Measurements from ENCODE around the gene PTPRD. TPM values are rescaled to one million over a fixed set of nuclear protein-coding genes. Genes with fewer than 3 reads are reported as not detected.

The PTPRD gene
- total and polyA plus RNA-seq, 3 experiments from 2014 or later = 0.02 to 0.04 TPM; not detected in 1

GRCh38 chr9:9752722-9753121 lies 860.1 kb downstream of the PTPRD start:
- Mint-ChIP-seq H3K27ac (no peak overlapping the region), H3K27me3 (no peaks in the 10 kb centered on the region), H3K9me3 (peaks cover 1 to 20% (median 3%) of the 10 kb centered on the region in 5 donors), H3K36me3 (no peaks in the 10 kb centered on the region), H3K4me1 (no peaks in the 10 kb centered on the region), H3K4me3 (no peak overlapping the region)
- ChIA-PET CTCF (no interaction called here), POLR2A (no interaction called here)
- DNase-seq = no peak
- H3K4me1 ChIP-seq (ENCODE audit: insufficient read depth, low read length) = no peaks in the 10 kb centered on the region
- H3K27me3 ChIP-seq (ENCODE audit: insufficient read depth, low read length, poor library complexity, severe bottlenecking) = no peaks in the 10 kb centered on the region
- H3K9me3 ChIP-seq (ENCODE audit: low read length) = no peaks in the 10 kb centered on the region
- no peaks in the 10 kb centered on the region for H3K36me3 ChIP-seq (ENCODE audit: insufficient read depth, low read length)
- no peak overlapping the region for H3K4me3 ChIP-seq (ENCODE audit: low read length)
- no peak overlapping the region for H3K27ac ChIP-seq (ENCODE audit: low read depth, low read length)

DNA sequence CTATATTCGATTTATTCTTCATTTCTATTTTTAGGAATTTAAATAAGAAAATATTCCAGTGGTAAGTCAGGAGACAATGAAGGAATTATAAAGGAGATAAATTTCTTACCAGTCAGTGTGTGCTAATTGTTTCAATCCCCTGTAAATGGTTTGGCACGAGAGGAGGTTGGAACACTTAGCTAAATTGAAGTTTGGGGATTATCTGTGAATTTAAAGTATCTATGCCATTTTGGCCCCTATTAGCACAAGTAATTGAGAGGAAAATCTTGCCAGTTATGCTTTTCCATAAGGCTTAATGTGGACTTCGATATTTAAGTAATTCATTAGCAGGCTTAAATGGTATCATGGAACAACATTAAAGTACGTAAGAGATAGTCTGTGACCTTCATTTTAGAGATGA lies 860.8 kb downstream of the PTPRD start:
- H3K27ac ChIP-seq (ENCODE audit: low read depth, low read length) = no peak overlapping the region
- Mint-ChIP-seq H3K4me1 (no peaks in the 10 kb centered on the region), H3K4me3 (no peak overlapping the region), H3K9me3 (peaks cover 1 to 22% (median 5%) of the 10 kb centered on the region in 5 donors), H3K36me3 (no peaks in the 10 kb centered on the region), H3K27ac (no peak overlapping the region), H3K27me3 (no peaks in the 10 kb centered on the region)
- no peaks in the 10 kb centered on the region for H3K4me1 ChIP-seq (ENCODE audit: insufficient read depth, low read length)
- POLR2A ChIA-PET = no interaction called here
- DNase-seq = no peak
- H3K27me3 ChIP-seq (ENCODE audit: insufficient read depth, low read length, poor library complexity, severe bottlenecking) = no peaks in the 10 kb centered on the region
- CTCF ChIA-PET = no interaction called here
- no peaks in the 10 kb centered on the region for H3K36me3 ChIP-seq (ENCODE audit: insufficient read depth, low read length)
- H3K9me3 ChIP-seq (ENCODE audit: low read length) = no peaks in the 10 kb centered on the region
- H3K4me3 ChIP-seq (ENCODE audit: low read length) = no peak overlapping the region

GRCh38 chr9:9750719-9751118 lies 862.1 kb downstream of the PTPRD start:
- H3K27me3 Mint-ChIP-seq = no peaks in the 10 kb centered on the region
- Histone ChIP-seq H3K4me3 (ENCODE audit: low read length) (no peak overlapping the region), H3K9me3 (ENCODE audit: low read length) (no peaks in the 10 kb centered on the region), H3K27me3 (ENCODE audit: insufficient read depth, low read length, poor library complexity, severe bottlenecking) (no peaks in the 10 kb centered on the region), H3K27ac (ENCODE audit: low read depth, low read length) (no peak overlapping the region), H3K4me1 (ENCODE audit: insufficient read depth, low read length) (no peaks in the 10 kb centered on the region), H3K36me3 (ENCODE audit: insufficient read depth, low read length) (no peaks in the 10 kb centered on the region)
- DNase-seq = no peak
- no peaks in the 10 kb centered on the region for H3K4me1 Mint-ChIP-seq
- POLR2A ChIA-PET = no interaction called here
- H3K27ac Mint-ChIP-seq = no peak overlapping the region
- no peak overlapping the region for H3K4me3 Mint-ChIP-seq
- H3K9me3 Mint-ChIP-seq = peaks cover 1 to 30% (median 8%) of the 10 kb centered on the region in 5 donors
- CTCF ChIA-PET = no interaction called here
- H3K36me3 Mint-ChIP-seq = no peaks in the 10 kb centered on the region

DNA sequence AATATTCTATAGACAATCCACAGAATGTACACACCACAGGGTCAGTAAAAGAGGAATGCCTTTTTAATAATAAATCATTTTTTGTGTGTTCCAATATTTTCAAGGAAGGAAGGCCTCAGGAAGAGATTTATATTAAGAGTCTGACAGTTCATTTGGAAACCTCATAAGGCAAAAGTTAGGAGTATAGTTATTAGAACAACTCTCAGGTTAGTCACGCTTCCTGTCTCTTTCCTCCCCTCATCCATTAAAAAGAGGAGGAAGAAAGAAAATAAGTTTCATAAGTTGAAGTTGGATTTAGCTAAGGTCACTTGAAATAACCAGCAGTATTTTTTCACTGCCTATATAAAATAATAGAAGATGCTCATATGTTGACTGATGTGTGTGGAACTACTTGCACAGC lies 863.2 kb downstream of the PTPRD start:
- Histone ChIP-seq H3K36me3 (ENCODE audit: insufficient read depth, low read length) (no peaks in the 10 kb centered on the region), H3K27ac (ENCODE audit: low read depth, low read length) (no peak overlapping the region), H3K4me3 (ENCODE audit: low read length) (no peak overlapping the region), H3K9me3 (ENCODE audit: low read length) (no peaks in the 10 kb centered on the region), H3K4me1 (ENCODE audit: insufficient read depth, low read length) (no peaks in the 10 kb centered on the region), H3K27me3 (ENCODE audit: insufficient read depth, low read length, poor library complexity, severe bottlenecking) (no peaks in the 10 kb centered on the region)
- H3K36me3 Mint-ChIP-seq = no peaks in the 10 kb centered on the region
- no peaks in the 10 kb centered on the region for H3K27me3 Mint-ChIP-seq
- no peak overlapping the region for H3K27ac Mint-ChIP-seq
- CTCF ChIA-PET = no interaction called here
- no peaks in the 10 kb centered on the region for H3K4me1 Mint-ChIP-seq
- H3K9me3 Mint-ChIP-seq = peaks cover 1 to 33% (median 8%) of the 10 kb centered on the region in 5 donors
- no peak overlapping the region for H3K4me3 Mint-ChIP-seq
- POLR2A ChIA-PET = no interaction called here
- no peak for DNase-seq

DNA sequence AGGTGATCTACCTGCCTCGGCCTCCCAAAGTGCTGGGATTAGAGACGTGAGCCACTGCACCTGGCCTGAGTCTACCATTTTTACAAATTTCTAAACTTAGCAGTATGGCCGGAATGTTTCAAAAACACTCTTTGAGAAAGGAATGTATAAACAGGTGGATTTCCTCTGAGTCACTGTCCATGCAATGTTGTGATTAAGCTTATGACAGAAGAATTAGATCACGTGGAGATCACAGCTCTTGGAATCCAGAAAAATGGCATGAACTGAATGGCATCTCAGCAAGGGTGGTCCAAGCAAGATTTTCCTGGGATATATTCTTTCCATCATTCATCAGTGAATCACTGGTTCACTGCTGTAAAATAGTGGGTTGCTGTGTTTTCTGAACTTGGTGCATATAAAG lies 865.0 kb downstream of the PTPRD start:
- CTCF ChIA-PET = no interaction called here
- POLR2A ChIA-PET = no interaction called here

DNA sequence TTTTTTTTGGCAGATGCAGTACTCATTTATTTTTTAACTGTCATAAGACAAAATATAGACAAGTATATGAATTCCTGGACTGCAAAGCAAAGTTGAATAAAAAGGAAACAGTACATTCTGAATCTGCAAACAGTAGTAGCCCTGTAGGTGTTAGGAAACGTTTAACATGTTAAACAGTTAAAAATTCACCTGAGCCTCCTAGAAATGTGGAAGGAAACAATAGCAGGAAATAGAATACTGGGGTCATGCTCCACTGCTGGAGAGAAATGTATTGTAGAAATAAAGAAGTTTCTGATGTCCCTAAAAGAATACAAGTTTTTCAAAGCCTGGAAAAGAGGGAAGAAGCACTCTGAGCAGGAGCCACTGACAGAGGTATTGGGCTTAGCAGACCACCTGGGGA lies 866.0 kb downstream of the PTPRD start:
- no peaks in the 10 kb centered on the region for H3K36me3 Mint-ChIP-seq
- H3K27me3 Mint-ChIP-seq = no peaks in the 10 kb centered on the region
- H3K4me1 Mint-ChIP-seq = no peaks in the 10 kb centered on the region
- Histone ChIP-seq H3K27me3 (ENCODE audit: insufficient read depth, low read length, poor library complexity, severe bottlenecking) (no peaks in the 10 kb centered on the region), H3K9me3 (ENCODE audit: low read length) (no peaks in the 10 kb centered on the region), H3K27ac (ENCODE audit: low read depth, low read length) (no peak overlapping the region), H3K4me1 (ENCODE audit: insufficient read depth, low read length) (no peaks in the 10 kb centered on the region), H3K36me3 (ENCODE audit: insufficient read depth, low read length) (no peaks in the 10 kb centered on the region), H3K4me3 (ENCODE audit: low read length) (no peak overlapping the region)
- no peak for DNase-seq
- H3K27ac Mint-ChIP-seq = no peak overlapping the region
- ChIA-PET POLR2A (no interaction called here), CTCF (no interaction called here)
- H3K4me3 Mint-ChIP-seq = no peak overlapping the region
- H3K9me3 Mint-ChIP-seq = peaks cover 2 to 30% (median 8%) of the 10 kb centered on the region in 5 donors

More for the DNA sequence above, 865.0 kb downstream of the PTPRD start:
- H3K27ac ChIP-seq (ENCODE audit: low read depth, low read length) = no peak overlapping the region
- no peak overlapping the region for H3K4me3 Mint-ChIP-seq
- H3K4me1 ChIP-seq (ENCODE audit: insufficient read depth, low read length) = no peaks in the 10 kb centered on the region
- H3K27me3 Mint-ChIP-seq = no peaks in the 10 kb centered on the region
- no peak overlapping the region for H3K27ac Mint-ChIP-seq
- no peak overlapping the region for H3K4me3 ChIP-seq (ENCODE audit: low read length)
- H3K36me3 ChIP-seq (ENCODE audit: insufficient read depth, low read length) = no peaks in the 10 kb centered on the region
- H3K9me3 Mint-ChIP-seq = peaks cover 2 to 33% (median 8%) of the 10 kb centered on the region in 5 donors
- H3K9me3 ChIP-seq (ENCODE audit: low read length) = no peaks in the 10 kb centered on the region
- H3K4me1 Mint-ChIP-seq = no peaks in the 10 kb centered on the region
- no peaks in the 10 kb centered on the region for H3K27me3 ChIP-seq (ENCODE audit: insufficient read depth, low read length, poor library complexity, severe bottlenecking)
- no peak for DNase-seq
- no peaks in the 10 kb centered on the region for H3K36me3 Mint-ChIP-seq

GRCh38 chr9:9743822-9744221 lies 869.0 kb downstream of the PTPRD start:
- no peaks in the 10 kb centered on the region for H3K36me3 Mint-ChIP-seq
- H3K27ac ChIP-seq (ENCODE audit: low read depth, low read length) = no peak overlapping the region
- H3K9me3 ChIP-seq (ENCODE audit: low read length) = no peaks in the 10 kb centered on the region
- ChIA-PET POLR2A (no interaction called here), CTCF (no interaction called here)
- H3K4me1 ChIP-seq (ENCODE audit: insufficient read depth, low read length) = no peaks in the 10 kb centered on the region
- no peaks in the 10 kb centered on the region for H3K4me1 Mint-ChIP-seq
- peaks cover 2 to 27% (median 7%) of the 10 kb centered on the region in 5 donors for H3K9me3 Mint-ChIP-seq
- H3K27ac Mint-ChIP-seq = no peak overlapping the region
- no peaks in the 10 kb centered on the region for H3K27me3 Mint-ChIP-seq
- H3K36me3 ChIP-seq (ENCODE audit: insufficient read depth, low read length) = no peaks in the 10 kb centered on the region
- no peak overlapping the region for H3K4me3 Mint-ChIP-seq
- no peak overlapping the region for H3K4me3 ChIP-seq (ENCODE audit: low read length)
- H3K27me3 ChIP-seq (ENCODE audit: insufficient read depth, low read length, poor library complexity, severe bottlenecking) = no peaks in the 10 kb centered on the region
- DNase-seq = no peak

DNA sequence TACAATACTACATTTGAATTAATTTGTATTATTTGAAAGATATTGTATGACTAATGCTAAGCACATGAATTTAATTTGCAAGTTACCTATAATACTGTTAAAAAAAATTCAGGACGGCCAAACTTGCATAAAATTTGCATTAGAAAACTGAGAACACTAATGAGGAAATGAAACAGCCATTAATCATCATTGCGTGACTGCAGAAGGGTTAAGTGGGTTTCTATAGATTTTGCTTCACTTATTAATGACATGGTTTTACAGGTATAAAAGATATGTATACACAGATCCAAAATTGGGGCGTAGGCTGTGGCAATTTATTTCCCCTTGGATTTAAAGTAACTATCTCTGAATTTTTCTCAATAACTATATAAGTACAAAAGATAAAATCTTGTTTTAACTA lies 882.6 kb downstream of the PTPRD start:
- Mint-ChIP-seq H3K36me3 (peaks cover 0 to 2% (median 0%) of the 10 kb centered on the region in 3 donors), H3K27ac (no peak overlapping the region), H3K4me3 (no peak overlapping the region), H3K4me1 (no peaks in the 10 kb centered on the region), H3K9me3 (peaks cover 0 to 29% (median 2%) of the 10 kb centered on the region in 5 donors), H3K27me3 (no peaks in the 10 kb centered on the region)
- ChIA-PET POLR2A (no interaction called here), CTCF (no interaction called here)
- Histone ChIP-seq H3K4me3 (ENCODE audit: low read length) (no peak overlapping the region), H3K27me3 (ENCODE audit: insufficient read depth, low read length, poor library complexity, severe bottlenecking) (no peaks in the 10 kb centered on the region), H3K9me3 (ENCODE audit: low read length) (no peaks in the 10 kb centered on the region), H3K4me1 (ENCODE audit: insufficient read depth, low read length) (no peaks in the 10 kb centered on the region), H3K27ac (ENCODE audit: low read depth, low read length) (no peak overlapping the region), H3K36me3 (ENCODE audit: insufficient read depth, low read length) (no peaks in the 10 kb centered on the region)
- DNase-seq = no peak

- Mint-ChIP-seq H3K36me3 (peaks cover 0 to 2% (median 0%) of the 10 kb centered on the region in 3 donors), H3K9me3 (peaks cover 0 to 23% (median 2%) of the 10 kb centered on the region in 5 donors), H3K4me1 (no peaks in the 10 kb centered on the region), H3K27ac (no peak overlapping the region), H3K27me3 (no peaks in the 10 kb centered on the region), H3K4me3 (no peak overlapping the region)
- Histone ChIP-seq H3K4me3 (ENCODE audit: low read length) (no peak overlapping the region), H3K27me3 (ENCODE audit: insufficient read depth, low read length, poor library complexity, severe bottlenecking) (no peaks in the 10 kb centered on the region), H3K4me1 (ENCODE audit: insufficient read depth, low read length) (no peaks in the 10 kb centered on the region), H3K36me3 (ENCODE audit: insufficient read depth, low read length) (no peaks in the 10 kb centered on the region), H3K9me3 (ENCODE audit: low read length) (no peaks in the 10 kb centered on the region), H3K27ac (ENCODE audit: low read depth, low read length) (no peak overlapping the region)
- CTCF ChIA-PET = no interaction called here
- no peak for DNase-seq
- POLR2A ChIA-PET = no interaction called here
Measured at GRCh38 chr9:9729082-9729481, 883.7 kb downstream of the PTPRD start.
